ENCODE results near the gene GPC6.
A peak's percentile ranks its signal among the peaks of the same experiment; 100 is the strongest.

GPC6 gene

DNA sequence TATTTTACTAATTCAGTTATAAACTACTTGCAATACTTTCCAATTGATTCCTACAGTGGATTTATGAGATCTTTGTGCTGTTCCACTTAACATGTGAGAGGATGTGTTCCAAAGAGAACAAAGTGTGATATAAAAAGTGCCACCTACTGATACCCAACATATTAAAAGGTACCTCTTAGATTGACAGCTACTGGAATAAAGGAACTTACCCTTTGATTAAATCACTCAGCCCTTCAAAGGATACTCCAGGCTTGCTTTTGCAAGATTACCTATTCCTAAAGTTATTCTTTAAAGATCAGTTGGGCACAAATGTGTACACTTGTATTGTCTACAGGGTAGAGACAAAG lies 1187.0 kb downstream of the GPC6 start:
- DNase-seq (ENCODE audit: low spot score) = no peak

DNA sequence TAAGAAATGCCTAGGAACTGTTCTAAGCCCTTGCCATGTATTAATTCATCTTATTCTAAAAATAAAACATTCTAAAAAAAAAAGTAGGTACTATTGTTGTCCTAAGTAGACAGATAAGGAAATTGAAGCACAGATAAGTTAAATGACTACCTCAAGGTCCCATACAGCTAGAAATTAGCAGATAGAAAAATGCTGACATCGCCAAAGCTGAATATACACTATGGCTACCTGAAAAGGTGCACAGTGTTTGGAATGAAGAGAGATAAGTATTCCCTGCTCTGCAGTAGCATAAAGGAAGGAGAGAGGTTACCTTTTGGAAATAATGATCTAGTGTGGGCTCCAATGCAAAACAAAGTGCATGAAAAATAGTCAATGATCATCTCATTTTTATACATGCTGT lies 1187.5 kb downstream of the GPC6 start:
- no peak for DNase-seq (ENCODE audit: low spot score)

DNA sequence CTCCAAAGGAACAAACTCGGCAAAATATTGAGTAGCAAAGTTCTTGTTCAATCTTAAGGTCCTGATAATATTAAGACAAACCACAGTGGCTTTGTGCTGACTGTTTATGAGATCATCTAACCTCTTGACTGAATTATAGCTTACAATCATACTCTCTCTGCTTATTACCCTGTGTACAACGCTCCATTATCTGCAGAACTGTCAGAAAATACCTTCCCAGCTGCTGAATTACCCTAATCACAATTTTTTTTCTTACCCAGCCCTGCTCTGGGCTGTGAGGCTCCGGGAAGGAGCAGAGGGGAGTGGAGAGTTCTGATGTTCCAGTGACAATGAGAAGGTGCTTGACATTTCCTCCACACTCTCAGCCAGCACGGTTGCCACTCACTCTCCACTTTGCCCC lies 1188.1 kb downstream of the GPC6 start:
- no peak for DNase-seq (ENCODE audit: low spot score)

DNA sequence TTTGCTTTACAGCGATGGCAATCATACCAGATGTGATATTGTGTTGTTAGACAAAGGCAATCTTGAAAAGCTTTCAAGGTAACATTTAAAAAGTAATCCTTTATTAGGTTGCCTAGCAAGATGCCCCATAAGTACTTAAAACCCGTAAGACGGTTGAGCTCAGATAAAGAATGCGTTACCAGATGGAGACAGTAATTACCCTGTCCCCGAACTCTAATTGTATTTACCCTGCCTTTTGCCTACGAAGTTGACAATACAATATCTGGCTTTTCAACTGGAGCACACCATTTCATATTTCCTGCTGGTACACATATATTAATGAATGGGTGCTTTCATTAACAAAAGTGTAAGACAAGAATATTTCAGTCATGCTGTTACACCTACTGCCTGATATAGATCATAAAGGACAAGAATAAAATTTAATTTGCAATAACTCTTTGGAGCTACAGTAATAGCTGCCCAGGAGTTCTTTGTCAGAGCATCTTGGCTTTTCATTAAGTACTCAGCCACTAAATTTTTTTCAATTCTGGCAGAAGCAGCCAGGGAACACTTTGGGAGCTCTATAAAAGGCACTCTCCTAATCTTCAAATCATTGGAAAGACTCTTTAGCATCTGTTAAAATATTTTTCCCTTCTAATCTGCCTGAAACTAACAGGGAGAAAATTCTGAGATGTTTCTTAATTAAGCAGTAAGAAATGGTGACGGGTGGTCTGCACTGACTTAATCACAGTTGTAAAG lies 1189.1 kb downstream of the GPC6 start:
- DNase-seq (ENCODE audit: low spot score) = no peak

DNA sequence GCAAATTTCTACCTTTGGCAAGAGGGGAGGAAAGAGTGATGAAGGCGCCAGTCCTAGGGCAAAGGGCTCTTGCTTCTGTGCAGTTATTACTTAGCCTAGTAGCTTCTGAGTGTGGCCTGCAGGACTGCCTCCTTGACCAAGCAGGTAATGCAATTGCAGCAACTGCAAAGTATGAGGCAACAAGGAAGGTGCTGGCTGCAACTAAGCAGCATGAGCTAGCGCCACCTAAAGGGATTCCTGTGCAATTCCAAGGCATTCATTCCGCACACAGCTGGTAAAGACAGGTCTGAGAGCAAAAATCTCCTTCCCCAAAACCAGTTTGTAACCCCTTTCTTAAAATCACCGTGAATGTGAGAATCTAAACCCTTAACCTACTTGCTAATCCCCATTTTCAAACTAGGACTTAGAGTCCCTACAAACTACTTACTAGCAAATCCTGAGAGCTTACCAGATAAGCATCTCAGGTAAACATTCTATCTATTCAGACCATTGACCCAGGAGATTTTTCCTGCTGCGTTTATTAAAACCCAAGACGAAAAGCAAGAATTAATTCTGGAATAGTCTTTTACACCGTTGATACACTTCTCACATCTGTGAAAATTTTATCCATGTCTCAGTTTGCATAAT lies 1190.0 kb downstream of the GPC6 start:
- DNase-seq (ENCODE audit: low spot score) = no peak

DNA sequence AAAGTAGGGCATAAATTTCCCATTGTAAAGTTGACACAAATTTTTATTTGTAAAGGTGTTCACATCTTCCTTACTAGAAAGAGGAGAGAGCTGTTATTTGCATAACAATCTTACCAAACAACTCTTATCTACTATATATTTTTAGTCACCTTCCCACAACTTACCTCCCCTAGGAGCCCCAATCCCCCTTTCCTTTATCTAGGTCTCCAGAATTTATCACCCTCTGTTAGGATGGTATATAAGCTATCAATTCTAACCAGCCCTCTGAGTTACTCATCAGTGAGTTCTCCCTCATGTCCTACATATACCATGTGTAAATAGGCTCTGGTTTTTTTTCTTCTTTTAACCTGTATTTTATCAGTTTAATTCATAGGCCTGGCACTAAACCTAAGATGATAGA lies 1190.7 kb downstream of the GPC6 start:
- DNase-seq (ENCODE audit: low spot score) = no peak

DNA sequence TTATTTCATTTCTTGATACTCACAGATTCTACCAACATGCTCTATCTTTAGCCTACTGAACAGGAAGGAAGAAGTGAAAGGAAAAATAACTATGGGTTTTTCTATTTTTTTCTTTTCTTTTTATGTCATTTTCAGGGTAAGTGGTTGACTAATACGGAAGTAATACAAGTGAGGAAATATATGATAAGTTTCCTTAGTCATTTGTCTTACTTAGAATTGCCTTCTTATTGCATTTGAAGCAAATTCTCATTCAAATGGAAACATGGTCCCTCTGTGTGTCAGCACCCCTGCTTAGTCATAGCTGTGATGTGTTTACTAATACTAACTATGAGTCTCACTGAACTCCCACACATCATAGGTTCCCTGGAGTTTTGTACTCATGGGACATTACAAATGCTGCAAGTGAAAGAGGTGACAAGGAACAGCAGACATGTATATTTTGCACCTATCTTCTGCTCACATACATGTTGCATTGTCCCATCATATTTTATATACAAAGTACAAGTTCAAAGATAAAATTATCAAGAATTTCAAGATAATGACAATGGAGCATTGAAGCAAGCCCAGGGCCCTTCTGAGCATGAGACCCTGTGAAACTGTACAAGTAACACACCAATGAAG lies 1192.8 kb downstream of the GPC6 start:
- DNase-seq (ENCODE audit: low spot score) = peak; percentile 40

DNA sequence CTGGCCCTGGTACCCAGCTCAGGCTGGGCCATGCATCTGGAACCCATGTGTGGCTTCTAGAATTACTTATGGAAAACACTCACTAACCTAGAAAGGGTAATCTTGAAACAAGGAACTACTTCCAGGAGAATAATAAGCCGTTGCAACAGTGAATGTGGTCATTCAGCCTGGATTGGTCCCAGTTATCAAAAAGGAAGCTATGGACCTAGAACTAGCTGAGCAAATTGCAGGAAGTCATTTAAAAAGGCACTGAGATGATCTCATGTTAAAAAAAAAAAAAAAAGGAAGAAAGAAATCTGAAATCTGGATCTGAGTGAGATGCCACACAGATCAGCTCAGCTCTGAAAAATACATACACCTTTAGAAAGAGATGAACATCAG lies 1193.3 kb downstream of the GPC6 start:
- no peak for DNase-seq (ENCODE audit: low spot score)

DNA sequence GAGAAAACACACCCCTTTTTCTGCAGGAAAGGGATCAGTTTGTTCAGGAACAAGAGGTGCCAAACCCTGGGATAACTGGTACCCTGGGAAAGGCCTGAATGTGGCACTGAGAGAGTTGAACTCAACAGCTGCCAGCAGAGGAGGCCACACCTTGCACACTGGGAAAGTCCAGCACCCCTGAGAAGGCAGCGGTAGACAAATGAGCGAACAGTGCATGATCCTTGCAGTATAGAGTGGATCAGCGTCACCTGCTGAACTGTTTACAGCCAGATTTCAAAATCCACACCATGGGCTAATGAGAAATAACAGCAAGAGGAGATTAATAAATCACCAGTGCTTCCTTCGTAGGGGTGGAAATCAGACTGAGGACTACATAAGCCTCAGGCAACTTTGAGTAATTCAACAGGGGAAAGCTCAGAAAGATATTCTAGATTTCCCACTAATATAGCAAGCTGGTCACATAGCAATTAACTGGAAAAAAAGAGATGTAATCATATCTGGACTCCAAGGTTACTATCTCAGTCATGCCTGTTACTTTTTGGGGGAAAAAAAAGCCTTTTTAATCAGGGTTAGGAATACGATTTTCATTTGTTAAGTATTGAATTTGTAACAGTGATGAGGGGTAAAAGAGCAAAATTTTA lies 1200.8 kb downstream of the GPC6 start:
- DNase-seq (ENCODE audit: low spot score) = no peak

DNA sequence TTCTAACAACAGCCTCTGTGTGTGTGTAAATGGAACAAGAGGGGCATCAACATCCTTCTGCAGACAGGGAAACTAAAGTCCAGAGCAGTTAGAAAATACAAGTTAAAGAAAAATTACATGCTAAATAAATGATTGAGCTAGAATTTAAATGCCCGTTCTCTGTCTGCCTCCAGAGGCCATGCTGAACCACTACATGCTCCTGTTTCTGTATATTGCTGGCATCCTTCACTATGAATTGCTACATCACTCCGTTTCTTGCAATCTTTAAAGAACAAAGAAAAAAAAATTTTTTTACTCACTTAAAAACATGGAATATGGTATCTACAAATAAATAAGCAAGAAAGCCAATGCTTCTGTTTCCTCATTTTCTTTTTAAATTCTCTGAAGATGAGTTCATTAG lies 1205.0 kb downstream of the GPC6 start:
- no peak for DNase-seq (ENCODE audit: low spot score)

DNA sequence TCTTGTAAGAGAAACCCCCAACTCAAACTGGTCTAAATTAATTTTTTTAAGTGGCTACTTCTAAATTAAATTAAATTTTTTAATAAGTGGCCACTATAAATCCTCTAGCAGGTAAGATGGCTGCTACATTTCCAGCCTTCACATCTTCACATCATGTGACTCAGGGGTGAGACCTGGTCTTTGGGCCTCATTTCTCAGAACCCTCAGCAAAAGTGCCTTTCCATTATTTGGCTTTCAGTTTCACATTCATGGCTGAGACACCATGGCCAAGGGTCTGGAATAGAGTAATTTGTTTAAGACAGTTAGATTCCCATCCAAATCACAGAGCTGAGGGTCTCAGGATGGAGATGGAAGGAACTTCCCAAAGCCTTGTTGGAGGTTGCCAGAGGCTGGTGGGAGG lies 1205.4 kb downstream of the GPC6 start:
- DNase-seq (ENCODE audit: low spot score) = no peak

DNA sequence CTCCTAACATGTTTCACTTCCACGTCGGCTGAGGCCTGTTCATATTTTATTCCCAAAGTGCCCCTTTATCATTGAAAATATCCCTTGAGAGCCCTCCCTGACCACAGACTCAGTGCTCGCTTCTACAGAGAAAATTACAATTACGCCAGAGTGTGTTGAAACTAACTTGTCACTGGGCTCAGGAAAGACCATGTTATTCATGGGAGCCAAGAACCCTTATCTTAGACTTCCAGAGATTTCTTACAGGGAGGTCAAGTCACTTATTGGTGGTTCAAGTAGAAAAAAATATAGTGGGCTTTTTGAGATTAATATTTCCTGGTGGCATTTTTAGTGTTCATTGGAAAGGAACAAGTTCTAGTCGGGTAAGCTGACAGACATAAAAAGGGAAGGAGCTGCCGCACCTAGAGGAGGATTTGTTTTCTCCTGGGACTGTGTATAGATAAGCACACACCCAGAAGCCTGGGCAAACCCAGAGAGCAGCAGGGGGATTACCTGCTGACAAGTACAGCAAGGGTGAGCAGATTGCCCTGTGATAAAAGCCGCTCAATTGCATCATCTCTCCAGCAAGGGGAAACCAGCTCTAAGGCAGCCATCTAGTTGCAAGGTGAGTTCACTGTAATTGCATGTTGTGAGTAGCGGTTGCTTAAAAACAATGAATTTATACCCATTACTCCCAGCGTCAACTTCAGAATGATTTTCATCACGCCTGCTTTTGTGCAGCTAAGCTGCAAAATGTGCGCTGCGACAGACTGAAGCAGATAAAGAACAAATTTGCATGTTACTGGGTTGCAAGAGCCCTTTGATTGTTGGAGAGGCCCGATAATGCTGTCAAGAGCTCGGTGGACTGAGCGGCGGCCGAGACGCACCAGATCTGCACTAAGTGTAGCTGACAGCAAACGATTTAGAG lies 1206.7 kb downstream of the GPC6 start:
- DNase-seq (ENCODE audit: low spot score) = no peak

DNA sequence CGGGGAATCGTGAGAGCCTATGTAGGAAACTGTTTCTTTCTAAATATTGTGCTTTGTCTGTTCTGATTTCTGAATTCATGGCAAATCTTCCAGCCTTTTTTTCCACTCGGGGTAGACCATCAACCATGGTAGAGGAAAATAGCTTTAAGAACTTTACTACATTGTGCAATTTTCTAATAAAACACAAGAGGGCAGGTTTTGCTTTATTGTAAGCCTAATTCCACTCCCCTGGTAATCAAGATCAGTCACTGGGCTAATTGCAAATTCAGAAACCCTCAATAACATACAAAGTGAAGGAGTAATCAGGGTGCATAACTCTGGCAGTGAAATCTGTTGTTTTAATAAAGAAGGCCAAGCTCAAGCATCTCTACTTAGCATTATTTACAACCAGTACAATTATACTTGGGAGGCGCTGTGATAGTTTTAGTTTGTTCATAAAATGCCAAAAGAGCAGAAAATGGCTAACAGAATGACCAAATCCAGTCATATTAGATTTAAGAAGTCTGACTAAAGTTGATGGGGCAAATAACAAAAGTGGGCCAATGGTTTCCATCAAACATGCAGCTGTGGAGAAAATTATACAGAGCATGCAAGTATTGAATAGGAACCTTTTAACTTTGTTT lies 1209.1 kb downstream of the GPC6 start:
- peak; percentile 43 for DNase-seq (ENCODE audit: low spot score)

DNA sequence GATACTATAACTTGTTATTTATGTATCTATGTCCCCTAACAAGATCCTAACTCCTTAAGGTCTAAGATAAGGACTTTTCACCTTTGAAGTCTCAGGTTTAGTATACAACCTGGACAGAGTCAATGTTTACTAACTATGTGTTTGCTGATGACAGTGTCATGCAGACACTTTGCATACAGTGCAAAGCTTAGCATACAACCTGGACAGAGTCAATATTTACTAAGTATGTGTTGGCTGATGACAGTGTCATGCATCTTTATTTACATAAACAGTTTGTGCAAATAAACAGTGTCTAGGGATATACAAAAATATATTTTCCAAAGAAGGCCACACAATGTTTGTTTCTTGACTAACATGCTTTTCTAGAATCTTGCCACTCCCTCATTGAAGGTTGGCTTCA lies 1218.2 kb downstream of the GPC6 start:
- no peak for DNase-seq (ENCODE audit: low spot score)

DNA sequence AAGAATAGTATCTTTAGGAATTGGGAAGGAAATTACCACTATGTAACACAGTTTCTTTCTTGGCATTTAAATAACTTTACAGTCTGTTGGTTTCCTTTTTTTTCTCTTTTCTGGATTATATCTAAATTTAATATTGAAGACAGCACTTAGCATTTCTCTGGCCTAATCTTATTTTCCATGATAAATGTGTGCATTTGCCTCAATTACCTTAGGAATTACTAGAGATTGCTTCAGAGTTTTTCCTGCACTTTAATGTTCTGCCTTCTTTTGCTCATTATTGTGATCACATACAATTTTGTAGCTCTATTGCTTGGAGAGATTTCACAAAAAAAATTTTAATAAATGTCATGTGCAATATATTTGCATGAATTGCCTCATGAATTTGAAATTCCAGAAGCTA lies 1227.7 kb downstream of the GPC6 start:
- DNase-seq (ENCODE audit: low spot score) = no peak

DNA sequence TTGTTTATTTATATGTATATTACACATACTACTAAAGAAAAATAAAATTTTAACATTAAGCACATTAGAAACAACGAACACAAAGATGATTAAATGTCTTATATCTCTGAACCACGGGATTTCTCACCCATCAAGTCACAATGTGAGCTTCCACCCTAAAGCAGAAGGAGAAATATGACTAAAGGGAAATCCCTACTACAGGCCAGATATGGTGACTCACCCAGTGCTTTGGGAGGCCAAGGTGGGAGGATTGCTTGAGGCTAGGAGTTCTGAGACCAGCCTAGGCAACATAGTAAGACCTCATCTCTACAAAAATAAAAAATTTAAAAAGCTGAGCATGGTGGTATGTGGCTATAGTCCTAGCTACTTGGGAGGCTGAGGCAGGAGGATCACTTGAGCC lies 1228.3 kb downstream of the GPC6 start:
- no peak for DNase-seq (ENCODE audit: low spot score)

DNA sequence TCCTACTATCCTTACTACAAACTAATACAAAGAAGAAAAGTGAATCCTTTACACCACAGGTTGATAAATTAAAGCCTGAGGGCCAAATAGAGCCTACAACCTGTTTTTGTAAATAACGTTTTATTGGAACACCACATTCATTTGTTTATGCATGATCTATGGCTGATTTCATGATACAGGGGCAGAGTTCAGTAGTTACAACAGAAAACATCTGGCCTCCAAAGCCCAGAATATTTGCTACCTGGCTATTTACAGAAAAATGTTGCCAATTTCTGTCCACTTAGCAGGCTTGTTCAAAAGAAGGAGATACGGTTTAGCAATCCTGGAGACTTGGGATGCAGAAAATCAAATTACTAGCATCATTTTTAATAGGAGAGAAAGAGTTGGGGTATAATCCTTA lies 1228.8 kb downstream of the GPC6 start:
- no peak for DNase-seq (ENCODE audit: low spot score)

Measured in kidney capillary endothelial cell (primary cell).